Astrocyte (in vitro differentiated cells and primary cell): ENCODE measurements around the gene THAP3. TPM values are rescaled to one million over a fixed set of nuclear protein-coding genes. Genes with fewer than 3 reads are reported as not detected.

Source experiments
- DNase-seq: peaks from one replicate; pipeline ENCODE4 v3.0.0-alpha.2; 2010; ENCODE audit warnings: low read depth
- FAIRE-seq: peaks from 2 replicates; lab custom pipeline; 2011; peaks lifted over from hg19 to GRCh38; lab: Jason Lieb, UNC
- H2AFZ ChIP-seq: 2 replicates; pipeline ENCODE4 v1.6.0; 2012; ENCODE audit warnings: low read depth, low read length, inconsistent platforms
- H3K27ac ChIP-seq: 2 replicates; pipeline ENCODE4 v1.5.1; 2011; ENCODE audit warnings: low read depth, low read length, inconsistent platforms
- H3K27me3 ChIP-seq: 2 replicates; pipeline ENCODE4 v1.6.0; 2011; ENCODE audit warnings: low read length, inconsistent platforms; ENCODE audit not compliant: insufficient read depth
- H3K36me3 ChIP-seq: 2 replicates; pipeline ENCODE4 v1.5.1; 2011; ENCODE audit warnings: low read length, inconsistent platforms; ENCODE audit not compliant: insufficient read depth
- H3K4me1 ChIP-seq: 2 replicates; pipeline ENCODE4 v1.5.1; 2011; ENCODE audit warnings: low read length, inconsistent platforms; ENCODE audit not compliant: insufficient read depth
- H3K4me2 ChIP-seq: 2 replicates; pipeline ENCODE4 v1.6.0; 2012; ENCODE audit warnings: low read length, inconsistent platforms
- H3K4me3 ChIP-seq: 2 replicates; pipeline ENCODE4 v1.5.1; 2011; ENCODE audit warnings: low read depth, mild to moderate bottlenecking, low read length, inconsistent platforms; ENCODE audit not compliant: insufficient read depth
- H3K79me2 ChIP-seq: 2 replicates; pipeline ENCODE4 v1.6.0; 2012; ENCODE audit warnings: mild to moderate bottlenecking, low read length, inconsistent platforms; ENCODE audit not compliant: insufficient read depth
- H3K9ac ChIP-seq: 2 replicates; pipeline ENCODE4 v1.6.0; 2012; ENCODE audit warnings: mild to moderate bottlenecking, low read length, inconsistent platforms
- H3K9me3 ChIP-seq: 2 replicates; pipeline ENCODE4 v1.5.1; 2012; ENCODE audit warnings: low read depth, mild to moderate bottlenecking, low read length, inconsistent platforms; ENCODE audit not compliant: insufficient read depth
- H4K20me1 ChIP-seq: 2 replicates; pipeline ENCODE4 v1.6.0; 2012; ENCODE audit warnings: low read length, inconsistent platforms; ENCODE audit not compliant: insufficient read depth
- H3K27ac Mint-ChIP-seq: one replicate; pipeline ENCODE4 v1.8.0; 2021; ENCODE audit warnings: mild to moderate bottlenecking, mixed read lengths; ENCODE audit not compliant: unreplicated experiment
- H3K27me3 Mint-ChIP-seq: one replicate; pipeline ENCODE4 v1.8.0; 2021; ENCODE audit warnings: low read depth, mixed read lengths; ENCODE audit not compliant: unreplicated experiment
- H3K36me3 Mint-ChIP-seq: one replicate; pipeline ENCODE4 v1.8.0; 2021; ENCODE audit warnings: low read depth, mixed read lengths; ENCODE audit not compliant: unreplicated experiment
- H3K4me1 Mint-ChIP-seq: one replicate; pipeline ENCODE4 v1.8.0; 2021; ENCODE audit warnings: low read depth, mixed read lengths; ENCODE audit not compliant: unreplicated experiment
- H3K4me3 Mint-ChIP-seq: one replicate; pipeline ENCODE4 v1.8.0; 2021; ENCODE audit warnings: mild to moderate bottlenecking, moderate library complexity, mixed read lengths; ENCODE audit not compliant: unreplicated experiment
- H3K9me3 Mint-ChIP-seq: one replicate; pipeline ENCODE4 v1.8.0; 2021; ENCODE audit warnings: mild to moderate bottlenecking, mixed read lengths; ENCODE audit not compliant: unreplicated experiment
- CTCF ChIP-seq: IDR thresholded peaks from 2 replicates; pipeline ENCODE4 v1.5.1; 2011; ENCODE audit warnings: low read depth, mild to moderate bottlenecking, inconsistent platforms, low read length, moderate library complexity; ENCODE audit not compliant: insufficient read depth
- EZH2 ChIP-seq: IDR thresholded peaks from 2 replicates; pipeline ENCODE4 v1.6.1; 2012; ENCODE audit warnings: mild to moderate bottlenecking, low read length, inconsistent platforms; ENCODE audit not compliant: insufficient read depth
- total RNA-seq: library from RNA; stranded (reverse); gene quantifications from 2 replicates; pipeline ENCODE4 v1.2.1, GENCODE V29; 2021

THAP3 gene
- total RNA-seq, 1 donor from 2014 or later, result 16.5 TPM

- Histone ChIP-seq H3K9me3 (no peaks in the 10 kb centered on the region), H3K27ac (no peak overlapping the region), H3K4me3 (no peak overlapping the region), H3K27me3 (no peaks in the 10 kb centered on the region), H3K9ac (no peak overlapping the region), H4K20me1 (peaks cover 40% of the 10 kb centered on the region), H2AFZ (no peak overlapping the region), H3K4me1 (peaks cover 12% of the 10 kb centered on the region), H3K36me3 (no peaks in the 10 kb centered on the region), H3K79me2 (peaks cover 32% of the 10 kb centered on the region), H3K4me2 (peak overlapping the region; percentile 90)
- FAIRE-seq, result no peak
- peak overlapping the region; percentile 96 for H3K4me3 Mint-ChIP-seq
- H3K9me3 Mint-ChIP-seq, result no peaks in the 10 kb centered on the region
- H3K36me3 Mint-ChIP-seq, result peaks cover 3% of the 10 kb centered on the region
- TF ChIP-seq EZH2, result no peak
- TF ChIP-seq CTCF, result no peak
- DNase-seq, result no peak
- H3K4me1 Mint-ChIP-seq, result peaks cover 25% of the 10 kb centered on the region
- peak overlapping the region; percentile 41 for H3K27ac Mint-ChIP-seq
- H3K27me3 Mint-ChIP-seq, result no peaks in the 10 kb centered on the region
Measured at GRCh38 chr1:6581561-6582305, 42.9 kb upstream of the THAP3 start.

- H3K27ac Mint-ChIP-seq, result no peak overlapping the region
- Histone ChIP-seq H3K4me1 (peaks cover 12% of the 10 kb centered on the region), H3K9ac (no peak overlapping the region), H4K20me1 (peaks cover 46% of the 10 kb centered on the region), H3K4me3 (no peak overlapping the region), H3K79me2 (peaks cover 32% of the 10 kb centered on the region), H2AFZ (no peak overlapping the region), H3K36me3 (no peaks in the 10 kb centered on the region), H3K27ac (no peak overlapping the region), H3K9me3 (no peaks in the 10 kb centered on the region), H3K4me2 (peak overlapping the region; percentile 6), H3K27me3 (no peaks in the 10 kb centered on the region)
- peaks cover 25% of the 10 kb centered on the region for H3K4me1 Mint-ChIP-seq
- no peak overlapping the region for H3K4me3 Mint-ChIP-seq
- no peaks in the 10 kb centered on the region for H3K27me3 Mint-ChIP-seq
- DNase-seq, result no peak
- H3K9me3 Mint-ChIP-seq, result no peaks in the 10 kb centered on the region
- H3K36me3 Mint-ChIP-seq, result peaks cover 3% of the 10 kb centered on the region
- TF ChIP-seq CTCF (no peak), EZH2 (no peak)
- FAIRE-seq, result no peak
Measured at GRCh38 chr1:6582370-6582769, 42.3 kb upstream of the THAP3 start.
